SK-N-SH (cell line): ENCODE data around the gene ZNF679.
"Not testable (repeated sequence)": the region's sequence is repeated elsewhere in the genome, so short reads cannot be mapped to it uniquely, and the experiment has no call there.

Experiments
- EZH2phosphoT487 ChIP-seq: fragments of 200-600 bp; sonication (generic); IDR thresholded peaks from 2 replicates; pipeline ENCODE4 v1.6.1; 2017; ENCODE audit warnings: low read depth, mixed run types, mild to moderate bottlenecking, antibody characterized with exemption, moderate library complexity, borderline replicate concordance
- MXI1 ChIP-seq: IDR thresholded peaks from 2 replicates; pipeline ENCODE4 v1.6.1; 2012; ENCODE audit warnings: mild to moderate bottlenecking, low read depth, low read length, improper control_type of control experiment
- POLR2AphosphoS5 ChIP-seq: IDR thresholded peaks from 2 replicates; pipeline ENCODE4 v1.6.1; 2012; ENCODE audit warnings: low read depth, low read length
- RAD21 ChIP-seq: IDR thresholded peaks from 2 replicates; pipeline ENCODE4 v1.6.1; 2012; ENCODE audit warnings: mild to moderate bottlenecking, low read length
- SIN3A ChIP-seq: IDR thresholded peaks from 2 replicates; pipeline ENCODE4 v1.6.1; 2012; ENCODE audit warnings: low read depth, mild to moderate bottlenecking, low read length, moderate library complexity, borderline replicate concordance
- TF ChIP-seq, protein P1 (sequence below): fragments of 200-600 bp; sonication (generic); IDR thresholded peaks from 2 replicates; pipeline ENCODE4 v1.6.1; 2017; ENCODE audit warnings: antibody characterized with exemption, mild to moderate bottlenecking, moderate library complexity

DNA sequence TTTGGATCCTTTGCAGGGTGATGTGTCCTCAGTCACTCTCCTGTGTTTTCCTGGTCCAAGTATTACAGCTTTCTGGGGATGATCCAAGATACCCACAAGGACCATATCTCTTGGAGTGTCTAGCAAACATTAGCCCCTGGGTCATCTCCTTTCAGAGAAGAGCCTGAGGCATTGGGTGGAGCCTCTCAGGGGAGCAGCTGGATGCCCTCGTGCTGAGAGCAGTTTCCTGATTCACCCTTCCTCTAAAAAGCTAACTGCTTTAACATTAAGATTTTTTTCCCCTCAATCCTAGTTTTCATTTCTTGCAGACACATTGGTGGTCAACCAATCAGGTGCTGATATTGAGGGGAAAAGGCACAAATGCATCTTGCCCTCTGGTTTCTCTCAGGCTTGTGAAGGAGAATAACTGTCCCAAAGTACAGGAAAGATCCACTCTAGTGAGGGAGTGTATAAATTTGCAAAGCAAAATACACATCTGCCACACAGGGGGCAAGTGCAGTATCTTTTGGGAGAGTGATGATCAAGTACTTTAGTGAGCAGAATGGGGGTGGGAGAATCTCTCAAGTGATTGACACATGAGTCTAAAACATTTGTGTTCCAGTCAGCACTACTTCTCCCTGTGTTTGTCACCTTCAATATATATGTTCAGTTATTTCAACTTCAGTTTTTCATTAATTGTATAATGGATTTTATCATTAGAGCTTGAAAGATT is 87.9 kb downstream of the ZNF679 start:
- TF ChIP-seq, protein P1, sequence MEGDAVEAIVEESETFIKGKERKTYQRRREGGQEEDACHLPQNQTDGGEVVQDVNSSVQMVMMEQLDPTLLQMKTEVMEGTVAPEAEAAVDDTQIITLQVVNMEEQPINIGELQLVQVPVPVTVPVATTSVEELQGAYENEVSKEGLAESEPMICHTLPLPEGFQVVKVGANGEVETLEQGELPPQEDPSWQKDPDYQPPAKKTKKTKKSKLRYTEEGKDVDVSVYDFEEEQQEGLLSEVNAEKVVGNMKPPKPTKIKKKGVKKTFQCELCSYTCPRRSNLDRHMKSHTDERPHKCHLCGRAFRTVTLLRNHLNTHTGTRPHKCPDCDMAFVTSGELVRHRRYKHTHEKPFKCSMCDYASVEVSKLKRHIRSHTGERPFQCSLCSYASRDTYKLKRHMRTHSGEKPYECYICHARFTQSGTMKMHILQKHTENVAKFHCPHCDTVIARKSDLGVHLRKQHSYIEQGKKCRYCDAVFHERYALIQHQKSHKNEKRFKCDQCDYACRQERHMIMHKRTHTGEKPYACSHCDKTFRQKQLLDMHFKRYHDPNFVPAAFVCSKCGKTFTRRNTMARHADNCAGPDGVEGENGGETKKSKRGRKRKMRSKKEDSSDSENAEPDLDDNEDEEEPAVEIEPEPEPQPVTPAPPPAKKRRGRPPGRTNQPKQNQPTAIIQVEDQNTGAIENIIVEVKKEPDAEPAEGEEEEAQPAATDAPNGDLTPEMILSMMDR: not testable (repeated sequence)
- not testable (repeated sequence) for TF ChIP-seq POLR2AphosphoS5, SIN3A, EZH2phosphoT487, RAD21, MXI1
